HepG2 (cell line): ENCODE data around the gene DDHD1. TPM values are rescaled to one million over a fixed set of nuclear protein-coding genes. Genes with fewer than 3 reads are reported as not detected.

ENCODE experiments used
- ASH2L ChIP-seq: fragments of 300-600, 200-600 bp; sonication (generic); IDR thresholded peaks from 2 replicates; pipeline ENCODE4 v1.7.0; 2017; ENCODE audit warnings: low read depth, mild to moderate bottlenecking, moderate library complexity, mixed read lengths, low read length; ENCODE audit not compliant: insufficient read length
- ATF2 ChIP-seq: sonication (generic); formaldehyde crosslinking; IDR thresholded peaks from 2 replicates; pipeline ENCODE4 v1.4.0; 2020; ENCODE audit warnings: missing genetic modification reagents
- CHCHD3 ChIP-seq: sonication (generic); formaldehyde crosslinking; IDR thresholded peaks from 2 replicates; pipeline ENCODE4 v1.8.0; 2022; ENCODE audit warnings: mild to moderate bottlenecking, missing genetic modification reagents, moderate library complexity
- DZIP1 ChIP-seq: sonication (generic); formaldehyde crosslinking; IDR thresholded peaks from 2 replicates; pipeline ENCODE4 v1.5.0; 2020; ENCODE audit warnings: mild to moderate bottlenecking, missing genetic modification reagents
- ELF1 ChIP-seq: sonication (generic); formaldehyde crosslinking; IDR thresholded peaks from 2 replicates; pipeline ENCODE4 v1.4.0; 2020; ENCODE audit warnings: missing genetic modification reagents
- FOXA3 ChIP-seq: IDR thresholded peaks from 2 replicates; pipeline ENCODE4 v1.6.1; 2016; ENCODE audit warnings: missing genetic modification reagents, missing compliant biosample characterization
- HES4 ChIP-seq: sonication (generic); formaldehyde crosslinking; IDR thresholded peaks from 2 replicates; pipeline ENCODE4 v1.9.0; 2021; ENCODE audit warnings: mild to moderate bottlenecking, missing genetic modification reagents, borderline replicate concordance
- HNF4G ChIP-seq, 2 experiments: sonication (generic) in 1 of 2; formaldehyde crosslinking in 1 of 2; IDR thresholded peaks; 2 replicates each; pipeline versions ENCODE4 v1.4.0 to v1.6.1; 2011 to 2020; ENCODE audit warnings: borderline replicate concordance in 2 of 2, low read depth in 2 of 2, mild to moderate bottlenecking in 2 of 2, low read length in 1 of 2, missing genetic modification reagents in 1 of 2, moderate library complexity in 1 of 2
- HNRNPL ChIP-seq: fragments of 200-400 bp; formaldehyde crosslinking; IDR thresholded peaks from 2 replicates; pipeline ENCODE4 v1.6.1; 2017; ENCODE audit warnings: mild to moderate bottlenecking, low read depth, low read length
- IRF2 ChIP-seq: IDR thresholded peaks from 2 replicates; pipeline ENCODE4 v1.6.1; 2018; ENCODE audit warnings: missing genetic modification reagents, missing compliant biosample characterization
- MED13 ChIP-seq: sonication (generic); formaldehyde crosslinking; IDR thresholded peaks from 2 replicates; pipeline ENCODE4 v1.5.0; 2020; ENCODE audit warnings: missing genetic modification reagents
- NFE2L2 ChIP-seq: fragments of 150-350 bp; IDR thresholded peaks from 2 replicates; pipeline ENCODE4 v1.6.1; 2014; ENCODE audit warnings: low read length
- SALL2 ChIP-seq: sonication (generic); formaldehyde crosslinking; IDR thresholded peaks from 2 replicates; pipeline ENCODE4 v1.8.1; 2023; ENCODE audit warnings: mild to moderate bottlenecking, missing genetic modification reagents, inconsistent platforms
- SIX4 ChIP-seq: sonication (generic); formaldehyde crosslinking; IDR thresholded peaks from 2 replicates; pipeline ENCODE4 v1.4.0; 2020; ENCODE audit warnings: missing genetic modification reagents
- SP2 ChIP-seq: sonication (generic); formaldehyde crosslinking; IDR thresholded peaks from 2 replicates; pipeline ENCODE4 v1.5.1; 2020; ENCODE audit warnings: mild to moderate bottlenecking, missing genetic modification reagents
- ZFX ChIP-seq: sonication (generic); formaldehyde crosslinking; IDR thresholded peaks from 2 replicates; pipeline ENCODE4 v1.4.0; 2020; ENCODE audit warnings: mild to moderate bottlenecking, low read depth, missing genetic modification reagents, moderate library complexity
- ZIK1 ChIP-seq: sonication (generic); formaldehyde crosslinking; IDR thresholded peaks from 2 replicates; pipeline ENCODE4 v1.5.0; 2020; ENCODE audit warnings: mild to moderate bottlenecking, low read depth, missing genetic modification reagents, borderline replicate concordance
- ZMYM2 ChIP-seq: sonication (generic); formaldehyde crosslinking; IDR thresholded peaks from 2 replicates; pipeline ENCODE4 v1.8.0; 2022; ENCODE audit warnings: mild to moderate bottlenecking, missing genetic modification reagents
- ZNF230 ChIP-seq: sonication (generic); formaldehyde crosslinking; IDR thresholded peaks from 2 replicates; pipeline ENCODE4 v1.4.0; 2020; ENCODE audit warnings: mild to moderate bottlenecking, missing genetic modification reagents
- ZNF446 ChIP-seq: sonication (generic); formaldehyde crosslinking; IDR thresholded peaks from 2 replicates; pipeline ENCODE4 v1.5.0; 2020; ENCODE audit warnings: mild to moderate bottlenecking, missing genetic modification reagents
- ZNF597 ChIP-seq: sonication (generic); formaldehyde crosslinking; IDR thresholded peaks from 2 replicates; pipeline ENCODE4 v1.5.0; 2020; ENCODE audit warnings: missing genetic modification reagents
- ZNF710 ChIP-seq: sonication (generic); formaldehyde crosslinking; IDR thresholded peaks from 2 replicates; pipeline ENCODE4 v1.5.0; 2020; ENCODE audit warnings: mild to moderate bottlenecking, missing genetic modification reagents, borderline replicate concordance
- ZNF777 ChIP-seq: sonication (generic); formaldehyde crosslinking; IDR thresholded peaks from 2 replicates; pipeline ENCODE4 v1.4.0; 2020; ENCODE audit warnings: missing genetic modification reagents
- polyA plus RNA-seq, 8 experiments: library from polyadenylated mRNA; depleted of rRNA in 3 of 8; stranded (reverse) in 7 of 8; unstranded in 1 of 8; fragments of >200 nt; fragmentation: Illumina TruSeq in 4 of 8; extraction: Trizol in 4 of 8; gene quantifications; 2 replicates each; pipeline versions ENCODE4 v1.2.1 to v1.2.3, GENCODE V29; 2011 to 2016; ENCODE audit warnings: low read depth in 4 of 8, missing spikeins in 1 of 8, mixed read lengths in 1 of 8; ENCODE audit not compliant: insufficient read depth in 1 of 8
- total RNA-seq, 5 experiments: library from RNA; depleted of rRNA; stranded (reverse); fragments of >200 nt; fragmentation: Illumina TruSeq; extraction: Trizol; gene quantifications; 2 replicates each; pipeline ENCODE4 v1.2.3, GENCODE V29; 2016; ENCODE audit warnings: low read depth in 1 of 5

DDHD1 gene
- total and polyA plus RNA-seq, 2 of the 13 experiments (the other 11 are each of a cell fraction or from before 2014, with no cell fraction given) = 4.6 to 8.3 TPM

- TF ChIP-seq ZFX (CRISPR knock-in tag) (peak; percentile 17; the same call in 1 of the 2 replicates), MED13 (peak; percentile 8; the same call in 1 of the 2 replicates), NFE2L2 (no peak), ZNF230 (0 out of 2 replicates have a peak, but pooled peaks have one; percentile 9), HNF4G (IDR thresholded peaks at IDR 0.05; ENCODE audit: borderline replicate concordance, low read depth, low read length) (no peak), HNF4G (CRISPR knock-in tag; IDR thresholded peaks at IDR 0.05; ENCODE audit: borderline replicate concordance, low read depth) (no peak), FOXA3 (CRISPR knock-in tag) (no peak), ZIK1 (CRISPR knock-in tag) (no peak), ZNF446 (CRISPR knock-in tag) (no peak), SALL2 (no peak), ZMYM2 (CRISPR knock-in tag) (no peak), DZIP1 (CRISPR knock-in tag) (0 out of 2 replicates have a peak, but pooled peaks have one; percentile 27), SIX4 (CRISPR knock-in tag) (no peak), ASH2L (peak; percentile 52), ZNF597 (CRISPR knock-in tag) (no peak), SP2 (peak; percentile 37; the same call in 1 of the 2 replicates), CHCHD3 (peak; percentile 41; the same call in 1 of the 2 replicates), HES4 (CRISPR knock-in tag) (0 out of 2 replicates have a peak, but pooled peaks have one; percentile 52), IRF2 (CRISPR knock-in tag) (no peak), ZNF710 (CRISPR knock-in tag) (no peak), ELF1 (no peak), ZNF777 (CRISPR knock-in tag) (peak; percentile 82), HNRNPL (no peak), ATF2 (CRISPR knock-in tag) (no peak)
Observed at GRCh38 chr14:53152184-53152886, 788 bp downstream of the DDHD1 start (continued).
